HK-2 (cell line): ENCODE measurements around the gene TUBA4B.
A peak's percentile ranks its signal among the peaks of the same experiment; 100 is the strongest.
"Not testable (repeated sequence)": the region's sequence is repeated elsewhere in the genome, so short reads cannot be mapped to it uniquely, and the experiment has no call there.

Source experiments
- DNase-seq: peaks from one replicate; pipeline ENCODE4 v3.0.0-alpha.2; 2018; ENCODE audit not compliant: unreplicated experiment

The TUBA4B gene

DNA sequence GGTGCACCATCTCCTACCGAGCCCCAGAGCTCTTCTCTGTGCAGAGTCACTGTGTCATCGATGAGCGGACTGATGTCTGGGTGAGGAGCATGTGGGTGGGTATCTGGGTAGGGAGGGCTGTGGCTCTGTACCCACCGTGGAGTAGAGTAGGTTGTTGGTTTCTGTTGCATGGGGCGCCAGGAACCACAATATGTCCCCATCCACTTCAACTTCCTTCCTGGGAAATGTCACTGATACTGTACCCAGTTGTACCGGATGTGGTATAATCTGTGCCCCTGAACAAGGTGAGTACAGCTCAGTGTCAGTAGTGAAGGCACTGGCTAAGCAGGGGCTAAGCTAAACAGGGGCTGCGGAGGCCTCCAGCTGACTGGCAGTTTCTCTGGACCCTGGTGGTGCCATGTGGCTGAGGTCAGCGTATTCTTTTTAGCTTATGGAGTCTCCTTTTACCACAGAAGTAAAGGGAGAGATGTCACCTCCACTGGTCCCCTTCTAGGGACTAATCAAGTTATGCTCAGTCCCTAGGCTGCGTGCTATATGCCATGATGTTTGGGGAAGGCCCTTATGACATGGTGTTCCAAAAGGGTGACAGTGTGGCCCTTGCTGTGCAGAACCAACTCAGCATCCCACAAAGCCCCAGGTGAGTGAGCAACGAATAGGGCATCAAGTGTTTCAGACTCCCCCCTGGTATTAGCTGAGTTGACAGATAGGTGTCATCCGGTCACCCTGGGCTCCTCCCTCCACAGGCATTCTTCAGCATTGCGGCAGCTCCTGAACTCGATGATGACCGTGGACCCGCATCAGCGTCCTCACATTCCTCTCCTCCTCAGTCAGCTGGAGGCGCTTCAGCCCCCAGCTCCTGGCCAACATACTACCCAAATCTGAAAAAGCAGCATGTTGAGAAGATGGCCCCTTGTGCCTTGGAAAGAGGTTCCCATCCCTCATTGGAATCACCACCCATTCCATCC is 5.1 kb upstream of the TUBA4B start:
- no peak for DNase-seq

DNA sequence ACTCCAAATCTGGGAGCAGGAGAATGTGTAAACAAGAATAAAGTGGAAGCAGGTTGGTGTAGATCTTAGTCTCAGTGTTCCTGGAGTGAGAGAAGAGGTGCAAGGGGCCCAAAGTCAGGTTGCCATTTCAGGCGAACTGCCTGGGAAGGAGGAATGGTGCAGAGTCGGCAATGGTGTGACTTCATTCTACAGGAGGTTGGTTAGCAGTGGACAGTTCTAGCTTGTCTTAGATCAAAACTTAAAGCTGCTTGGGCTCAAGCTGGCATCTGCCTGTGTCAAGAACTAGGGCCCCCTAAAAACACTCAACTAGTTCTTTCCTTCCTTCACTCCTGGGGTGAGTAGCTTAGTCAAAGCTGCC is 4.2 kb upstream of the TUBA4B start:
- DNase-seq = no peak

DNA sequence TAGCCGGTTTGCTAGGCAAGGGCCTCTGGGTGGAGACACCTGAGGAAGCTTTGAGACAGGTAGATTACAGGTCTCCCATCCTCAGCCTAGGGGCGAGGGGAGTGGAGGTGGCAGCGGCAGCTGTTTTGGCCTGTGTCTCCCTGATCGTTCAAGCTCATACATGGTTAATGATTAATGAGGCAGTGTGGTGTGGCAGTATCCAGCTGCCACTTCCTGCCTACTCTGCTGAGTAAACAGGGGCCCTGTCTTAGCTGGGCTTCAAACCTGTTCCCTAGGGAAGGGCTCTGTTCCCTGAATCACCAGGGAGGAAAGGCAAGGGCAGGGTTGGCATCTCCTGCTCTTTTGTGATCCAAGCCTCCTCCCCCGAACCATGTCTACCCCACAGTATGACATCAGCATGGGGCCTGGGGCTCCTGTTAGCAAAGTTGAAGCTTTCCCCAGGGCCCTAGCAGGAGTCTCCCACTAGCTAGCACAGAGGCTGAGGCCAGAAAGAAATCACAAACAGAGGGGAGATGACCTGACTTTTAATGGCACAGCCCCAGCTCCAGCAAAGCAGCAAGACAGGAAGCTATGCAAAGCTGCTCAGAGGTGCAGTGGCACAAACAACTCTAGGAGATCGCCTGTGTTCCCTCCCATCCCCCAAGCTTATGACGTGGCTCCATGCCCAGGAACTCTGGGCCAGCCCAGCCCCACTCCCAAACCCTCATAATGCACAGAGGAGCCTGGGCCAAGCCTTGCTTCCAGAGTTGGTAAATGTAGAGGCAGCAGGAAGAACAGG is 3.7 kb upstream of the TUBA4B start:
- DNase-seq = peak; percentile 78

DNA sequence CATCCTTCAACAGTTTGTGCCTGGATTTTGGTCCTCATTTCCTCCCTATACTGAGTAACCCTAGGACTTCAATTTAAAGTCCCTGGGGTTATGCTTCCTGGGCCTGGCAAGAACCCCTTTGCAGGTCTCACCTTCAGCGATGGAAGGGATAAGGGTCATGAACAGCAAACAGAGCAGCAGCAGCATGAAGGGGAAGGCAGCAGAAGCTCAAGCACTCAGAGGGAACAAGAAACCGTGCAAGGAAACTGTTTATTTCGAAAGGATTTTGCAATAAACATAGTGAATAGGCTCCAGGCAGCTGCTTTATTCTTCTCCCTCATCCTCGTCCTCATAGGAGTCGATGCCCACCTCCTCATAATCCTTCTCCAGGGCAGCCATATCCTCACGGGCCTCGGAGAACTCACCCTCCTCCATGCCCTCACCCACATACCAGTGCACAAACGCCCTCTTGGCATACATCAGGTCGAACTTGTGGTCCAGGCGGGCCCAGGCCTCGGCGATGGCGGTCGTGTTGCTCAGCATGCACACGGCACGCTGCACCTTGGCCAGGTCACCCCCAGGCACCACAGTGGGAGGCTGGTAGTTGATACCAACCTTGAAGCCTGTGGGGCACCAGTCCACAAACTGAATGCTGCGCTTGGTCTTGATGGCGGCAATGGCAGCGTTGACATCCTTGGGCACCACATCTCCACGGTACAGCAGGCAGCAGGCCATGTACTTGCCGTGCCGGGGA is 2.8 kb upstream of the TUBA4B start:
- DNase-seq = no peak

- DNase-seq = no peak
These were observed 1.4 kb upstream of the TUBA4B start for GRCh38 chr2:219251656-219252055.

GRCh38 chr2:219252084-219252483 is 959 bp upstream of the TUBA4B start:
- DNase-seq = no peak

GRCh38 chr2:219252570-219252899 is 508 bp upstream of the TUBA4B start:
- no peak for DNase-seq

DNA sequence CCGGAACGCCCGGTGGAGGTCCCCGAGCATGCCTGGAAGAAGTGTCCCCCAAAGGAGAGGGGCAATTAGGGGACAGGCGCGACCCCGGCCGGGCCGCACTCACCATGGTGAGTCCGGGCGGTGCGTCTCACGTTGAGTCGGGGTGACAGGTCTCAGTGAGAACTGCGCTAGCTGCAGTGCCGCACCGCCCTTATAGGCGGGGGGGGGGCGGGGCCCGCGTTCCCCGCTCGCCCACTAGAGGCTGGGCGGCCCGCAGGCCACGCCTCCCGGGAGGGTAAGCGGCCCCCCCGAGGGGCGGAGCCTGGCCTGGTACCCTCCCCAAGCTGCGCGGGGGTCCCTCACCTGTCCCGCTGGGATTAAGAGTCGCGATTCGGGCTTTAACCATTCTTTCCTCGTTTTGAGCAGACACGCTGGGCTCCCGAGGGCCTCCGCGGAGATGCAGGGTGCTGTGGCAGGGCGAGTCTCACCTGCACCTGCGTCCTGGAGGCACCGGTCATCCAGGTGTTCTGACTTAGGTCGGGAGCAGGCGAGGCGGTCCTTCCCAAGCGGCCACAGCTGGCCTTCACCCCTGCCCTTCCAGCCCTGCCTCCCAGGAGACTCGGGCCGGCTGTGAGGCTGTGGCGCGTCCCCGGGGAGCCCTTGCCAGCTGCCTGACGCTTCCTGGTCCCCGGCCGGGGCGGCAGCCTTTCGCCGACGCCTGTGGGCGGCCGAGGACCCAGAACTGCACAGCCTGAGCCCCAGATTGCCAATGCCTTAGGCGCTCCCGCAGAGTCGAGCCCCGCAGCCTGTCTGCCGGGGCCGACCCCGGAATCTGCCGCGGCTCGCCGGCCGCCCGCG is 928 bp downstream of the TUBA4B start, which contains the start of gene TUBA4A:
Gene TUBA4A, minus strand, starts transcription at position 166 of the 837 bp plus-strand sequence. Its CDS starts 60 bp downstream, at position 106.
- DNase-seq = peak; percentile 81

DNA sequence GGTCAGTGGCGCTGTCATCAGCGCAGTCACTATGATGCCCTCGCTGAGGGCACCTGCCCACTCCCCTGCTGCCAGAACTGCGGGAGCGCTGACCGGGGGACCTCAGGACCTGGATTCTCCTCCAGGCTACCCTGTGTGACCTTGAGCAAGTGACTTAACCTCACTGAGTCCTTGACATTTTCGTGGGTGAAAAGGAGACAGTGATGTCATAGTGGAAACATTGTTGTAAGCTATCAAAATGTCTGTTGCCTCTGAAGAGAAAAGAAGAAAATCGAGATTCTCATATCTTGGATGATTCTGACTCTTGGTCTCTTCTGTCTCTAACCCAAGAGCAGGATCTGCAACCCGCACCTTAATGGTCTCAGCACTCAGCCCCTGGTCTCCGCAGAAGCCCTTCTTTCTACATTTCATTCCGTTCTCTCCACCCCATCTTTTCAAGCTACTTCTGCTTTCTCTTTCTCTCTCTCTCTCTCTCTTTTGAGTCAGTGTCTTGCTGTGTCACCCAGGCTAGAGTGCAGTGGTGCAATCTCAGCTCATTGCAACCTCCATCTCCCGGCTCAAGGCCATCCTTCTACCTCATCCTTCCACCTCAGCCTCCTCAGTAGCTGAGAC is 1.7 kb downstream of the TUBA4B start:
- no peak for DNase-seq

GRCh38 chr2:219258942-219259341 is 5.9 kb downstream of the TUBA4B start:
- DNase-seq = not testable (repeated sequence)

DNA sequence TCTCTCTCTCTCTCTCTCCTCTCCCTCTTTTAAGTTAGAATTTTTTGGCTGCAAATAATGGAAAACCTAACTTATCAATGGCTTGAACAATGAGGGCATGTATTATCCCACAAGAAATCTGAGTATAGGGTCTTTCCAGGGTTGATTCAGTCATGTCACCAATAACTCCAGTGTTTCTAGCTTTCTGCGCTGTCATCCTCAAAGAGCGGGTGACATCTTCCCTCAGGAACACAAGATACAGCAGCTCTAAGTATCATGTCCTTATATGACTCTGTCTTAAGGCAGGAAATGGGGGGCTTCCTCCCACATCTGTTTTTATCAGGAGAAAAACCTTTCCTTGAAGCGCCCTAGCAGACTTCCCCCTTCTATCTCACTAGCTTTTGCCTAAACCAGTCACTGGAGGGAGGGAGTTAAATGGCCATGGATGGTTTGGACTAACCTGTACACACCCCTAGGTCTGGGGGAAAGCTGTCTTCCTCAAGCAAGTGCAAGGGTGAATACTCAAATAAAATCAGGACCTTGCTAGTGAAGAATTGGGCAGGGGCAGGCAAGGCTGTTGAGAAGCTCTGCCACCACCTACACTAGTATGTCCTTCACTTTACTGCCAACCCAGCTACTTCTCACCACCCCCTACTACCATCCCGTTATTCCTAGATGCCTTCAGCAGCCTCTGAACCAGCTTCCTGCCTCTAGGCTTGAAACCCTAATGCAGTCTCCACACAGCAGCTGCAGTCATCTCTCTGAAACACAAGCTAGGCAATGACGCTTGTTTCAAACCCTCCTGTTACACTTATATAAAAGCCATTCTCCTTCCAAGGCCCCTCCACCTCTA is 8.2 kb downstream of the TUBA4B start:
- DNase-seq = no peak

GRCh38 chr2:219266232-219266631 is 13.2 kb downstream of the TUBA4B start:
- no peak for DNase-seq

GRCh38 chr2:219266886-219267285 is 13.8 kb downstream of the TUBA4B start:
- DNase-seq = no peak

- DNase-seq = no peak
These were observed 15.3 kb downstream of the TUBA4B start for GRCh38 chr2:219268294-219268693.

GRCh38 chr2:219269362-219270054 is 16.5 kb downstream of the TUBA4B start:
- no peak for DNase-seq

DNA sequence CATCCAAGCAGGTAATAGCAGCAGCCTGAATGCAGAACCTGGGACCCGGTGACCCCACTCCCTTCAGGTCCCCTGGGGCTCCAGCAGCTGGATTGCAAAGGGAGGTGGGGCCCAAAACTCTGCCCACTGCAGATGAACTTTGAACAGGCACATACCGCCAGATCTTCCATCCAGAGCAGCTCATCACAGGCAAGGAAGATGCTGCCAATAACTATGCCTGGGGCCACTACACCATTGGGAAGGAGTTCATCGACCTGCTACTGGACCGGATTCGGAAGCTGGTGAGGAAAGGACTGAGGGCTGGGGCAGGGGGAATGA is 17.0 kb downstream of the TUBA4B start:
- DNase-seq = no peak

- no peak for DNase-seq
These were observed 18.0 kb downstream of the TUBA4B start for GRCh38 chr2:219271021-219271420.

DNA sequence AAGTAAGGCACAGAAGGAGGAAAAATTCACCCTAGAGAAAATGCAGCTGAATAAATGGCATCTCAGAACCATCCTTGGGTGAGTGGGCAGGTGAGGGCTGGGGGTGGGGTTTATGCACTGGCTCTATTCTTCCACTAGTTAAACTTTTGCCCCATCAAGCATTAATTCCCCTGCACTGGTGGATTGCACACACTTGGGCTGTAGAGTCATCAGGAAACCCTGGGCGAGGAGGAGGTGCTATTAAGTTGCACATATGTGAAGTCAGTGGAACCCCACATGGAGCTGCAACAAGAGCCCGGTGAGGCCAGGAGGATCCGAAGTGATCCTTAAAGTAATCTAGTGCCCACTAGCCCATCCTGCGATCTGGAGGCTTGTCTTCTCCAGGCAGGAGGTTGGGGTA is 19.3 kb downstream of the TUBA4B start:
- no peak for DNase-seq

- DNase-seq = no peak
These were observed 20.0 kb downstream of the TUBA4B start for GRCh38 chr2:219272995-219273394.

GRCh38 chr2:219273937-219274336 is 20.9 kb downstream of the TUBA4B start:
- DNase-seq = peak; percentile 88
